Stimulated activated CD4-positive, alpha-beta T cell treated with anti-CD3 and anti-CD28 coated beads, Interleukin-2, amount 100 ng/mL, for 48 hours (primary cell): ENCODE data around the gene GALNS.
"Not testable (repeated sequence)": the region's sequence is repeated elsewhere in the genome, so short reads cannot be mapped to it uniquely, and the experiment has no call there.

Experiments
- DNase-seq, 2 donors: peaks; one replicate each; pipeline ENCODE4 v3.0.0-alpha.2; 2020

The GALNS gene, protein sequence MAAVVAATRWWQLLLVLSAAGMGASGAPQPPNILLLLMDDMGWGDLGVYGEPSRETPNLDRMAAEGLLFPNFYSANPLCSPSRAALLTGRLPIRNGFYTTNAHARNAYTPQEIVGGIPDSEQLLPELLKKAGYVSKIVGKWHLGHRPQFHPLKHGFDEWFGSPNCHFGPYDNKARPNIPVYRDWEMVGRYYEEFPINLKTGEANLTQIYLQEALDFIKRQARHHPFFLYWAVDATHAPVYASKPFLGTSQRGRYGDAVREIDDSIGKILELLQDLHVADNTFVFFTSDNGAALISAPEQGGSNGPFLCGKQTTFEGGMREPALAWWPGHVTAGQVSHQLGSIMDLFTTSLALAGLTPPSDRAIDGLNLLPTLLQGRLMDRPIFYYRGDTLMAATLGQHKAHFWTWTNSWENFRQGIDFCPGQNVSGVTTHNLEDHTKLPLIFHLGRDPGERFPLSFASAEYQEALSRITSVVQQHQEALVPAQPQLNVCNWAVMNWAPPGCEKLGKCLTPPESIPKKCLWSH

DNA sequence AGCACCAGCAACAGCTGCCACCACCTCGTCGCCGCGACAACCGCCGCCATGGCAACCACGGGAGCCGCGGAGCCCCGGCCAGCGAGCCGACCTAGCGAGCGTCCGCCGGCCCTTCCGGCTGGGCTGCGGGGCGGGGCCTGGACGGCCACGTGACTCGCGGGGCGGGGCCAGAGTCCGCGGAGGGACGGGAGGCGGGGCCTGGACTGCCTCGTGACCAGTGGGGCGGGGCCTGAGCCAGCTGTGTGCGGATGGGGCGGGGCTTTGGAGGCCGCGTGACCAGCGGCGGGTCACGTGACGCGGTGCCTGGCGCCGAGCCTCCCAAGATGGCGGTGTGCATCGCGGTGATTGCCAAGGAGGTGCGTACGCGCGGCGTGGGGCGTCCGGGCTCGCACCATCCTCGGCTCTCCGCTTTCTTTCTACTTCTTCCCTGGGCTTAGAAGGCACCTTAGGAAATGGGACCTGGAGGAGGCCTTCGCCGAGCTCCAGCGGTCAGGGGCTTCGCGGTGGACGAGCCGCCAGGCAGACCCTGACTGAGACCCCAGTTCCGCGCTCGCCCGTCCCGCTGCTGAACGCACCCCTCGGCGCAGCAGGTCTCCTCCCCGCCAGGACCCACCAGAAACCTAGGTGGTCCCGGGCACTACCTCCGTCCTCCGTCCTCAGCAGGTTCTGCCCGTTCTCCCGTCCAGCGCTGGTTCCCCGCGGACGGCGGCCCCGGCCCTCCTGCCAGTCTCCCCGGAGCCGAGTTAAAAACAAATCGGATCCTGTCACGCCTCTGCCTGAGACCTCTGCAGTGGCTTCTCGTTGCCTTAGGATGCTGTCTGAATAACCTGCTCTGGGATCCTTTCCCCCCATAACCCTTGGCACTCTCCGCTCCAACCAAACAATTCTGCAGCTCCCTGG, at the start of gene GALNS, which contains the start of gene TRAPPC2L:
Gene GALNS (minus strand): TSS at position 120 of the 900 bp plus-strand sequence. CDS start 70 bp downstream, at position 50.
Gene TRAPPC2L (plus strand): TSS at position 300 of the 900 bp plus-strand sequence. CDS start 24 bp downstream, at position 324.
- DNase-seq = peak; percentile 100

DNA sequence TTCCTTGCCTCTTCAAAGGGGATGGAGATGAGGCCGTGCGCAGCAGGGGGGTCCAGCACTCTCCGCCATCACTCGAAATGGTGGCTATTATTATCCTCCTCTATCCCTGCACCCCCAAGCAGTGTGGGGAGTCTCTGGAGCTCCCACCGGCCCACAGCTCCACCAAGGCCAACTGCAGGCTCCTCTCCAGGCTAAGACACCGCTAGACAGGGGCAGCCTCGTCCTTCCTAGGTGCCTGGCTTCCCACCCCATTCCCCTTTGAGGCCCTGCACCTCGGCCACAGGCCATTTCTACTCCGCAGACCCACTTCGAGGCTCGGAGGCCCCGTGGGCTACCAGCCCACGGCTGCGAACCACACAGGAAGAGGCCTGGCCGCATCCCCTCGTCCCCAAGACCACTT, 49.3 kb upstream of the GALNS start:
- no peak for DNase-seq

DNA sequence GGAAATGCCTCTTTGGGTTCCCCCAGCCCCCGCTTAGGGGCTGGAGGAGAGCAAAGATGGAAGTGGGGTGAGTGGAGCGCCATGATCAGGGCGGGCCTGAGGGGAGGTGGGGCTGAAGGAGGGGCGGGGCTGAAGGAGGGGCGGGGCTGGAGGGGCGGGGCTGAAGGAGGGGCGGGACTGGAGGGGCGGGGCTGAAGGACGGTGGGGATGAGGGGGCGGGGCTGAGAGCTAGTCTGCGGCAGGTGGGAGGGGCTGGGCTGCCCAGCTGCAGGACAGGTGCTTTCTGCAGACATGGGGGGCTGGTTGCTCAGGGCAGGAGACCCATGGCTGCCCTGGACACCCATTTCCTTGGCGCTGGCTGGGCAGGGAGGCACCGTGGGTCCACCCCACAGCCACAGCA, 48.8 kb upstream of the GALNS start:
- DNase-seq = peak in 1 of 2 donors; percentile 21

DNA sequence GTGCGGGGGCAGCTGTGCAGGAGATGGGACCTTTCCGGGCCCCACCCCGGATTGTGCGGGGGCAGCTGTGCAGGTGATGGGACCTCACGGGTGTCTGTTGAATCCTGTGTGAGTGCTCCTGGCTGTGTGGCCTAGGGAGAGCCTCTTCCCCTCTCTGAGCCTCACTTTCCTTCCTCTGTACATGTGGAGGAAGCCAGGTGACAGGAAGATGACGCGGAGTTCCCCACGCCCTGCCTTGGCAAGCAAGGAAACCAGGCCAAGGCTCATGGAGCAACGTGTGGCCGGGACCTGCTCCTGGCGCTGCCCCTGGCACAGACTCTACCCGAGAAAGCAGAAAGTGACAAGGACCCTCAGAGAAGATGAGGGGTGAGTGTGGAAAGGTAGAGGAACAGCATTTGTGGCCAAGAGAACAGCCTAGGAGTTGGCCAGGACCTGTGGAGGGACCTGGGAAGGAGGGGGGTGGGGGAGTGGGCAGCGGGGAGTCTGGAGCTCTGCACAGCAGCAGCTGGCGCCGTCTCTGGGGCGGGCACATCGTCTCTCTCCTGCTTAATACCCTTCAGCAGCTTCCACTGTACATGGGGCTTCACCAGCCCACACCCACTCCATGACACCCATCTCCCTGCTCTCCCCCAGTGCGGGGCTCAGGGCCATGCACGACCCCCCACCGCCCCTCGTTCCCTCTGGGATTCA, 48.1 kb upstream of the GALNS start:
- no peak for DNase-seq

DNA sequence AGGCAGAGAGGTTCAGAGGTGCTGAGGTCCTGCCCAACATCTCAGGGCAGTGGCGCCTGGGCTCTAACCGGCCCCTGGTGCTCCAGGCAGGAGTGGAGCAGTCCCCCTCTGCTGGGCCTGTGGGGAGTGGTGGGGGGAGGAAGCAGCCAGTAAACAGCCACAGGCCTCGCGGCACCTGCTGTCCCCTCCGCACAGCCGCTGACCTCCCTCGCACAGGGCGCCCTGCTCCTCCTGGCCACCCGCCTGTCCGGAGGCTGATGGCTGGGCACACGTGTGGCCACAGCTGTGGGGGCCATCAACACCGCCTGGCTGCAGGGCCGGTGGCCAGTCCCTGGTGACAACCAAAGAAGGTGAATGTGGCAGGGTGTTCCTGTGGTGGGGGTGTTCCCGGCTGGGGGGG, 46.5 kb upstream of the GALNS start:
- no peak for DNase-seq

DNA sequence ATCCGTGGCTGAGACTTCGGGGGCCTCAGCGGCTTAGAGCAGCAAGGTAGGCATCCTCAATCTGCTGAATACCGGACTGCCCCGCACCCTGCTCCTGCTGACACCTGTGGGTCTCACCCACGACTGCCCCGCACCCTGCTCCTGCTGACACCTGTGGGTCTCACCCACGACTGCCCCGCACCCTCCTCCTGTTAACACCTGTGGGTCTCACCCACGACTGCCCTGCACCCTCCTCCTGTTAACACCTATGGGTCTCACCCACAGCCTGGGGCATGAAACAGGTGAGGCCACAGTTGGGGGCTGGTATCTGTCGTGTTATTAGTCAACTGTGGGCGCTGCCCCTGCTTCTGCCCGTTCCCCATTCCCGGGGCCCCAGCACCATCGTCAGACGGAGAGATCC, 46.0 kb upstream of the GALNS start:
- DNase-seq = no peak

DNA sequence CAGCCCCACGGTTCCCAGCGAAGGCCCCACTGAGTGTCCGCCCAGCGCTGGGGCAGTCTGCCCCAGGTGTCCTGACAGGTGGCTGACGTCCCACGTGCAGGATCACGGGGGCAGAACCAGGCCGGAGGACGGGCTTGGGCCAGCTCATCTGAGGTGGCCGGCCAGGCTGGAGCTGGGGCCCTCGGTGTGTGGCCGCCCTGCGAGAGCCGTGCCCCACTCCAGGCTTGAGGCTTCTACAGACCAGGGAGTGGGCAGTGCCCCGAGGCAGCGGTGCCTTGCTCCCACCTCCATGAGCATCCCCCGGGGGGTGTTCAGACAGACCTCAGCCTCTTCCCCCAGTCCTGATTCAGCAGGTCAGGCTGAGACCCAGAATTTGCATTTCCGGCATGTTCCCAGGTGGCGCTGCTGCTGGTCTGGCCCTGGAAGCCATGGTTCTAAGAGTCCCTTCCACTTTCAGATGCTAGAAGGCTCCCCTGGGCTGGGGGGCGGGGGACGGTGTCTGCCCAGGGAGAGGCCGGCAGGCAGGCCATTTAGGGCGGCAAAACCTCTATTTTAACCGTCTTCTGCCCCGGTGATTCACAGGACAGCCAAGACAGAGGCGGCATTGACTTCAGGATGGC, 45.1 kb upstream of the GALNS start:
- DNase-seq = no peak

DNA sequence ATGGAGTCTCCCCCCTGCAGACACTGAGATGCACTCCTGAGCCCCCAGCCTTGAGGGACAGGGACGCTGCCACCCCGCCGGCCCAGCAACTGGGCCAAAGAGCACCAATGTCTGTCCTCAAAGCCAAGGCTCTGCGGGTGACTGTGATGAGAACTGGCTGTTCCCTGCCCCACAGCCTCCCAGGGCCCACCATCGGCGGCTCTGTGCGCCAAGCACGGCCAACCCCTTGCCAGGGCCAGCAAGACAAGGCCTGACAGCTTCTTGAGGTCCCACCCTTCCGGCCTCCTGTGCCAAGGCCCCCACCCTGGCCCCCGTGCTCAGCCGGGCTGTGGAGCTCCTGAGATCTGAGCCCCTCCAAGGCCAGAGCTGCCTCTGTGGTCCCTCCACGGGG, 43.9 kb upstream of the GALNS start:
- no peak for DNase-seq

DNA sequence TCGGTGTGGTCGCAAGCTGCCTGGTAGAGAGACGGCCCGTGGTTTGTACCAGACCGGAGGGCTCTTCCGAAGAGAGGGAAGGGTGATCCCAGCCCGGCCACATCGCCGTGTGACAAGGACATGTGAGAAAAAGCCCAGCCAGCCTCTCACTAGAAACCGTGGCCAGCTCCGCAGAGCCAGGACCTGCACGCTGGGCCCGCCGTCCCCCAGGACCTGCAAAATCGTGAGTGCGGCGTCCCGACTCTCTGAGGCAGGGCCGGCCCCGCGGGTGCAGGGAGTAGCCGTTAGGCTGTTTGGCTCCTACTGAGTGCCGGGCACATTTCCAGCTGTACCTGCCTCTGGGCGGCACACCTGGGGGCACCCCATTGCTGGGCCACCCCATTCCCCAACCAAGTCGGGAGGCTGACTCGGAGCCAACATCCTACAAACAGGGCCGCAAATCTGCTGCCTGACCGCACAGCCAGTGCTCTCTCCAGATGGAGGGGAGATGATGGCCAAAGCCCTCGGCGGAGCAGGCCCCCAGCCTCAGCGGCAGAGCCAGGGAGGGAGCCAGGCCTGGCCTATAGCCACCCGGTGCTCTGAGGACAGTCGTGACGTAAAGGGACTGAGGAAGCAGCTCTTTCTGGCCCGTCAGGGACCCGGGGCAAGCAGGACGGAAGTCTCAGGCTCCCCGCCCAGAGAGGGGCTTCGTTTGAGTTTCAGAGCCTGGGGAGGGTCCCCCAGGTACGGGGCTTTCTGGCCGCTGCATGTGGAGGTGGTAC, 43.3 kb upstream of the GALNS start:
- no peak for DNase-seq

DNA sequence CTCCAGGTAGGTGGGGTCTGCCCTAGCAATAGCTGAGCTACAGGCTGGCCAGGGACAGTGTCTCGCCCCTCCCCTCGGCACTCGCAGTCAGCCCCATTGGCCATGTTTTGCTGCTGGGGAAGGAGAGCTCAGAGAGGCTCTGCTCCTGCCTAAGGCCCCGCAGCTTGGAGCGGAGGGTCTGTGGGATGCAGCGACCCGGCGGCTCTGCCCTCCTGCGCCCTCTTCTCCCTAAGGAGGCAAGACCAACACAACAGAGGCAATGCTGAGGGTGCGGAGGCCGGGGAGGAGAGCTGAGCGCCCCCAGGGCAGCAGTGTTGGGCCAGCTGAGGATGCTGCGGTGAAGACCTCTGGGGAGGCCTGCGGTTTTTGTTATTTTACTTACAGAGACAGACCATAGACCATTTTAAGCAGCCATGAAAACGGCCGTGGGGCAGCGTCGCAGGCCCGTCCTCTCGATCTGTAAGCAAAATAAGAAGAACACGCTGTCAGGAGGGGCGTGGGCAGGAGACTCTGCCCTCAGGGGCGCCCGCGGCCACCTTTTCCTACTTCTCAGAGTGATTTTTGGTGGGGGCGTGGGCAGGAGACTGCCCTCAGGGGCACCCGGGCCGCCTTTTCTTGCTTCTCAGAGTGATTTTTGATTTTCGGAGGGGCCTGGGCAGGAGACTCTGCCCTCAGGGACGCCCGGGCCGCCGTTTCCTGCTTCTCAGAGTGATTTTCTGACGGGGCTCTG, 41.1 kb upstream of the GALNS start:
- DNase-seq = no peak

DNA sequence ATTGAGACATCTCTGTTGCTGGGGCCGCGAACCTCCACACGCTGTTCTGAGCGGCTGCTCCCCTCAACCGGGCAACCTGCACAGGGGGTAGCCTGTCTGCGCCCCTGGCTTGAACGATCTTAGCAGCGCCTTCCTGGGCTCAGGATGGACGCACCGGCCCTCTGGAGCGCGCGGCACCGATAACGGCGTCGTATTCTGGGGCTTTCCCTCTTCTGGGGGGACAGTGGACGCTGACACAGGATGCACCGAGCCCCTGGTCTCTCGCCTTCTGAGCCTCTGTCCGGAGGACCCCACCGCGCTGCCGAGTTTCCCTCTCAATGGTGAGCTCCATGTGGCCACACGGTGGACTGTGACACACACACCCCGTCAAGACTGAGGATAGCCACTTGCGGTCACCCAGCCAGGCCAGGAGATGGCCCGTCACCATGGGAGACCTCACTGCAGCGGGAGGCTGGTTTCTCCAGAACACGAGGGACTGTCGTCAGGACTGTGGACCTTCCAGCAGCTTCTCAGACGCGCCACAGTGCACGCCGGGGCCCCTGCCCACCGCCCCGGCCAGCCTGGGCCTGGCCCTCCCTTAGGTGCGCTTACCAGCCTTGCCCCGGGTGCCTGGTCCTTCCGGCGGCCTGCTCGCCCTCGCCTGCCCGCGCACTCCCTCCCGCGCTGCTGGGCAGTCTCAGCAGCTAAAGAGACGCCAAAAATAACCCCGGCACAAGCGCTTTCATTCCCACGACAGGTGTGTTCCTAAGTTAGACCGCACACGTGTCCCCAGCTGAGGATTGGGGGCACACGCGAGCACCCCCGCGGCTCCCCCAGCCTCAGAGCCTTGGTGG, 39.7 kb upstream of the GALNS start:
- no peak for DNase-seq

DNA sequence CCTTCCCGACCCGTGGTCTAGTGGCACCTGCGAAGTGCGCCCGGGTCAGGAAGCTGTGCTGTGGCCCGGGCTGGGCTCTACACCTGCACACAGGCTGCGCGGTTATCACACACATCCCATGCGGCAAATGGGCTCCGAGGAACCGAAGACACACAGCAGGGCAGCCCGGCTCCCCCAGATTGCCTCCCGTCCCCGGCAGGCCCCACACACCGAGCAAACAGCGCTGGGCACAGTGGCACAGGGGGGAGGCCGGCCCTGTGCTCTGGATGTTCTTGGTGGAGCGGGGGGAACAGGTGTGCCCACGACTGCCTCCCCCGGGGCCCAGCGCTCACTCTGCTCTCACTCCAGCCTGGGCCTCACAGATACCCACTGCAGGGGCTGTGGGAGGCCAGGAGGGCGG, 38.6 kb upstream of the GALNS start:
- no peak for DNase-seq

DNA sequence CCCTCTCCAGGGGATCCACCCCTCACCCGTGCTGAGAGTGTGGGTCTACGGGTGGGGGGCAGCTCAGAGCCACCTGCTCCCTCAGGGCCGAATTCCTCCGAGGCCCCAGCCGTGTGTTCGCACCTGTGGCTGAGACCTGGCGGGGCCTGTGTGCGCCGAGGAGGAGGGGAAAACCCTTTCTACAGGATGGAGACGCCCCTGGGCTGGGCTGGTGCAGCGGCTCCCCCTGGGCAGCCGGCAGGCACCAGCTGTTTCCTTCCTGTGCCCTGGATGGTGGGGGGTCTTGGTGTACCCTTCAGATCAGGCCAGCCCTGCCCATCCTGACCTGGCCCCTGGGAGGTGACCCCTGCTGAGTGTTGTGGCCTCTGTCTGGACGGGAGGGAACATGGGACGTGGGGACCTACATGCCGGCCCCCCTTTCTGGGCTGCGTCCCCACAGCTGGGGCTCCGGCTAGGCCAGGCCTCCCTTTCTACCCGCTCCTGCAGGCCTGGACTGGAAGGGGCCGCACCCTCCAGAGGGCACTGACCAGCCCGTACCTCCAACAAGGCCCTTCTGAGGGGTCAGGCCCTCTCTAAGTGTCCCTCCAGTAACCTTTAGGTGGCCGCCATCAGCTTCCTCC, 38.0 kb upstream of the GALNS start:
- DNase-seq = no peak

DNA sequence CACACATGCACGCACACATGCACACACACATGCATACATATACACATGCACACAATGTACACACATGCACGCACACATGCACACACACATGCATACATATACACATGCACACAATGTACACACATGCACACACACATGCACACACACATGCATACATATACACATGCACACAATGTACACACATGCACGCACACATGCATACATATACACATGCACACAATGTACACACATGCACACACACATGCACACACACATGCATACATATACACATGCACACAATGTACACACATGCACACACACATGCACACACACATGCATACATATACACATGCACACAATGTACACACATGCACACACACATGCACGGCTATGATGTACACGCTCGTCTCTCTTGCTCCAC, 37.5 kb upstream of the GALNS start:
- DNase-seq = not testable (repeated sequence)

DNA sequence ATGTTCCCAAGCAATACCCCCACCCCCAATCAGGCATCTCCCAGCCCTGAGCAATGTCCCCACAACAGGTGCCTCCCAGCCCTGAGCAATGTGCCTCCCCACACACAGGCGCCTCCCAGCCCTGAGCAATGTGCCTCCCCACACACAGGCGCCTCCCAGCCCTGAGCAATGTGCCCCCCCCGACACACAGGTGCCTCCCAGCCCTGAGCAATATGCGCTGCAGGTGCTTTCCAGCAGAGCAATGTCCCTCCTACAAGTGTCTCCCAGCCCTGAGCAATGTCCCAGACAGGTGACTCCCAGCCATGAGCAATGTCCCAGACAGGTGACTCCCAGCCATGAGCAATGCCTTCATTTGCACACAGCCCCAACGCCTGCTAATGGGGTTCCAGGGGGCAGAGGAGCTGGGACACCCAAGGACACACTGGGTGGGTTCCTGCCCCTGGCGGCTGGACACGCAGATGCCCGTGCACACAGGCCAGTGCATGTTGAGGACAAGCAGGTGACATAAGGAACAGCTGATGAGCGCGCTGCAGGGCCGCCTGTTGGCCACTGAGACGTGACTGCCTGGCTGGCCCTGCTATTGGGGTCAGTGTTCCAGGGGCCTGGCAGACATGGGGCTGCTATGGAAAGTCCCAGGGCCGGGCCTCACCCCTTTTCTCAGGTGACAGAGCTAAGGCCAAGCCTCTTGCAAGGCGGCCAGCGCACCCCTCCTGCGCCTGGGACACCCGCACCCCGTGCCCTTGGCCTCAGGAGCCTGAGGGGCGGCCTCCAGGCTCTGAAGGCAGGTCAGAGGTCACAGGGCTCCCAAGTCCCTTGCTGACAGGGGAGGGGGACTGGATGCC, 36.6 kb upstream of the GALNS start:
- DNase-seq = no peak

DNA sequence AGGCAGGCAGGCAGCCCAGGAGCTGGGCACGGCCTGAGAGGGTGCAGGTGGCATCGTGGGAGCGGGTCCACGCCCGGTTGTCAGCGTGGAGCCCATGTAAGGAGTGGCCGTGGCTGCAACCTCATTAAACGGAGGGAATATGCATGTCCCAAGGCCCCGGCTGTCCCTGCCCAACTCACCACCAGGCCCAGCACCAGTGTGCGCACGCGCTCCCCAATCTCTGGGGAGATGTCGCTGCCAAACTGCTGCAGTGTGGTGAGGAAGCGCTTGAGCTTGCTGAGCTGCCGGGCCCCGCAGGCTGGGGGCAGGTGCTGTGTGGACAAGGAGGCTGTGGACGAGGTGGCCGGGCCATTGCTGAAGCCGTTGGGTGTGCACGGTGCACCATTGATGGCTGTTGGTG, 35.3 kb upstream of the GALNS start:
- no peak for DNase-seq

DNA sequence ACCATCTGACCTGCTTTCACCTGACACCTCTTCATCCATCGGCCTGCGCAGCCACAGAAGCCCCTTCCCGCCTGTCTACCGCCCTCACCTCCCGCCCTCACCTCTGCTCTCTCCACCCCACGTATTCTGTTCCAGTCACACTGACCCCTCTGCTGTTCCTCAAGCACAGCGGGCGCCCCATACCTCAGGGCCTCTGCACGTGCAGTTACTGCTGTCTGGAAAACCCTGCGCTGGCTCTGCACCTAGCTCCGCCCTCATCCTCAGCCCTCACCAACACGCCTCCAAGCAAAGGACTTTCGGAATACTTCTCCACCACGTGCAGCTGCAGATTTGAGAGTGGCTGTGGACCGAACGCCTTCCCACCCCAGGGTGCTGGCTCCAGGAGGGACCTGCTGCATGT, 34.3 kb upstream of the GALNS start:
- no peak for DNase-seq

DNA sequence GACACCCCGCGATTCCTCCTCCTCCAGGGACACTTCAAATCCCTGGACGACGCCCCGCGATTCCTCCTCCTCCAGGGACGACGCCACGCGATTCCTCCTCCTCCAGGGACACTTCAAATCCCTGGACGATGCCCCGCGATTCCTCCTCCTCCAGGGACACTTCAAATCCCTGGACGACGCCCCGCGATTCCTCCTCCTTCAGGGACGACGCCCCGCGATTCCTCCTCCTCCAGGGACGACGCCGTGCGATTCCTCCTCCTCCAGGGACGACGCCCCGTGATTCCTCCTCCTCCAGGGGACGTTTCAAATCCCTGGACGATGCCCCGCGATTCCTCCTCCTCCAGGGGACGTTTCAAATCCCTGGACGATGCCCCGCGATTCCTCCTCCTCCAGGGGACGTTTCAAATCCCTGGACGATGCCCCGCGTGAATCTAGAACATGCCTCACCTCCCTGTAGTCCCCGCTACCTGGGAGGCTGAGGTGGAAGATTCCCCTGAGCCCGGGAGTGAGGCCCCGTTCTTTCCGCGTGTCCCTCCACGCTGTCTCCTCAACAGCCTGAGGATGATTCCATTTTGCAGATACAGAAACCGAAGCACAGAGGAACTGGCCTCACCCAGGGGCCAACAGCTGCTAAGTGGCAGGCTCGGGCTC, 33.1 kb upstream of the GALNS start:
- DNase-seq = not testable (repeated sequence)
